ENCODE measurements around the gene AIFM1.

Gene AIFM1

DNA sequence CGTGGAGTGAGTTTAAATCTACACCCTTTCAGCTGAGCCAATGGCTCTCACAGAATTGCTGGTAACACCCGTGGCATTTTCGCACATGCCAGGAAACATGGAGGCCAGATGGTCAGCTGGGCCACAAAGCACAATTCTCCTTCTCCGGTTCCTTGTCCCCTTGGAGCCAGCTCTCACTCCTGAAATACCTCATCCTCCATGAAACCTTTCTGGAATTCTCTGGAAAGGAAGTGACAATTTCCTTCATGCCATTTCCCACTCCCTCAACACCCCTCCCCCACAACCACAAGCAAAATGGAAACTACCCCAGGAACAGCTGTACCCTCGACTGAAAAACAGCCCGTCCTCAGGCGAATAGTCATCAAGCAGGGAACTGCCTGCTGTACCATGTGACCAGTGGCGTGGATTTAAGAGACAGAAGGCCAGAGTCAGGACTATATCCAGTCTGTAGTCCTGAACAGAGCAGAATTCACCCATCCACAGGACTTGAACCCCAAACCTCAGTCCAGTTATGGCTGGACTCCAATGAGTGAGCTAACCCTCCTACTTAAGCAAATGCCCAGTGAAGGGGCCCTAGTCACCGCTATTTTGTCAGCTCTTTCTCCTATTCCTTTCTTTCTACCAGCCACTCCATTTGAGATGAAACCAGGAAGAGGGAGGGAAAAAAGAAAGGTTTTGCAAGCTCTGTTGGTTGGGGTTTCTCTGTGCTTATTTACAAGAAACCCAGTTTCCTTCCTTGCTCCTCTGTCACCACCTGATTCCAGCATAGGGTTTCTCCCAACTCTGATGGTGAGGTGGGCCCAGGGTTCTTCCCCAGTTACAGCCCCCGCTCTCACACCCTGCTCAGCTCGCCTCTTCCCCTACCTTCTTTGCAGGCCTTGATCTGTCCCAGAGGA is 79.8 kb downstream of the AIFM1 start:
- TF ChIP-seq, protein P1, sequence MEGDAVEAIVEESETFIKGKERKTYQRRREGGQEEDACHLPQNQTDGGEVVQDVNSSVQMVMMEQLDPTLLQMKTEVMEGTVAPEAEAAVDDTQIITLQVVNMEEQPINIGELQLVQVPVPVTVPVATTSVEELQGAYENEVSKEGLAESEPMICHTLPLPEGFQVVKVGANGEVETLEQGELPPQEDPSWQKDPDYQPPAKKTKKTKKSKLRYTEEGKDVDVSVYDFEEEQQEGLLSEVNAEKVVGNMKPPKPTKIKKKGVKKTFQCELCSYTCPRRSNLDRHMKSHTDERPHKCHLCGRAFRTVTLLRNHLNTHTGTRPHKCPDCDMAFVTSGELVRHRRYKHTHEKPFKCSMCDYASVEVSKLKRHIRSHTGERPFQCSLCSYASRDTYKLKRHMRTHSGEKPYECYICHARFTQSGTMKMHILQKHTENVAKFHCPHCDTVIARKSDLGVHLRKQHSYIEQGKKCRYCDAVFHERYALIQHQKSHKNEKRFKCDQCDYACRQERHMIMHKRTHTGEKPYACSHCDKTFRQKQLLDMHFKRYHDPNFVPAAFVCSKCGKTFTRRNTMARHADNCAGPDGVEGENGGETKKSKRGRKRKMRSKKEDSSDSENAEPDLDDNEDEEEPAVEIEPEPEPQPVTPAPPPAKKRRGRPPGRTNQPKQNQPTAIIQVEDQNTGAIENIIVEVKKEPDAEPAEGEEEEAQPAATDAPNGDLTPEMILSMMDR (IDR thresholded peaks at IDR 0.05; ENCODE audit: low read depth, low read length, missing control alignments): no peak
- no peak overlapping the region for H3K4me3 ChIP-seq (replicated peaks; ENCODE audit: low read depth, low read length)
- DNase-seq (ENCODE audit: extremely low read depth, low read depth): no peak

DNA sequence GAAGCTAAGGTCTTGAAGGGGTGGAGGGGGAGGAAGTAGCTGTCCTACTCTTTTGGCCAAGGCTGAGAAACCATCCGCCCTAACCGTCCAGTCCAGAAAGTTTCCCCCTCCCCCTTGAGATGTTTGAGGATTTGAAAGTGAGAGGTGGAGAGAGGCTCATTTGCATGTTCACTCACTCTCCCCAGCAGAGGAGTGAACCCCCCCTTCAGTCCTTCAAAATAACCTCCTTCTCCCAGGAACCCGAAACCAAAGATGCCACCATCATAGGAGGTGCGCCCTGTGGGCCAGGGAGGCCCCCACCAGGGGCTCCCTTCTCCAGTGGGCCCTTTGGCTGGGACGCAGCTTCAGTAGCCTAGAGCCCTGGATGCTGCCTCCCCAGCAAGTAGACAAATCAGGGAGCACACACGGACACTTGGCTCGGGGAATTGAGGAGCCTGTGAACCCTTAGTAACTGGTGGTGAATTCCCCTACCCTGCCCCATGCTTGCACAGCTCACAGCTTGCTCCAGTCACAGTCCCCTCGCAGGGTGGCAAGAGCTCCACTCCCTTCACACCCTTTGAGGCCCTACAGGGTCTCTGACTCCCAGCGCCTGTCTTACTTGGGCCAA is 80.9 kb downstream of the AIFM1 start:
- DNase-seq (ENCODE audit: extremely low read depth, low read depth): no peak
- H3K4me3 ChIP-seq (replicated peaks; ENCODE audit: low read depth, low read length): no peak overlapping the region
- TF ChIP-seq, protein P1 (IDR thresholded peaks at IDR 0.05; ENCODE audit: low read depth, low read length, missing control alignments): no peak

DNA sequence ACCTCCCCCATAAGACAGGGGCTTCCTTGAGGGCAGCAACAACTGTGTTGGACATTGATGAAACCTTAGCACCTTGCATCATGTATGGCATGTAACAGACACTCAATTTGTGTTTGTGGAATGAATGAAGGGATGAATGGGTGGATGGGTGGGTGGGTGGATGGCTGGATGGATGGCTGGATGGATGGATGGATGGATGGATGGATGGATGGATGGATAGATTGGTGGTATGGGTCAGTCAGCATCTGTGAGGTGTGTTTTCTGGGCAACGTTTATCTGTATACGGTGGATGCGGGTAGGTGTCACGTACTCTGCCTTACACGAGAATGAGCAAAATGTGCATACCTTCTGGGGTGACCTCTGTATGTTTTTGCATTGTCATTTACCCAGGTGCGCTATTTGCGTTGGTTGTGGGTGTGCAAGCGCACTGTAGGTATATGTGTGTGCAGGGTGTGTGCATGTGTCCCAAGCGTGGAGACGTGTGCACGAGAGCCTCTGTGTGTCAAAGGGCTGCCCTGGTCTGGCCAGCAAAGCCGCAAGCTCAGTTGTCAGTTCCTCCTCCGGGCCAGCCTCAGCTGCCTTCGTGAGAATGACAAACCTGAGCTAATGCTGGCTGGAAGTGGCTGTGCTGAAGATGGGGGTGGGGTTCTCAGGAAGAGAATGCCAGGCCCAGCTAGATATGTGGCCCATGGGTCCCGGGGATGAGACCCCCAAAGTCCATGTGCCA is 81.8 kb downstream of the AIFM1 start:
- DNase-seq (ENCODE audit: extremely low read depth, low read depth): no peak
- TF ChIP-seq, protein P1 (IDR thresholded peaks at IDR 0.05; ENCODE audit: low read depth, low read length, missing control alignments): no peak
- H3K4me3 ChIP-seq (replicated peaks; ENCODE audit: low read depth, low read length): no peak overlapping the region

DNA sequence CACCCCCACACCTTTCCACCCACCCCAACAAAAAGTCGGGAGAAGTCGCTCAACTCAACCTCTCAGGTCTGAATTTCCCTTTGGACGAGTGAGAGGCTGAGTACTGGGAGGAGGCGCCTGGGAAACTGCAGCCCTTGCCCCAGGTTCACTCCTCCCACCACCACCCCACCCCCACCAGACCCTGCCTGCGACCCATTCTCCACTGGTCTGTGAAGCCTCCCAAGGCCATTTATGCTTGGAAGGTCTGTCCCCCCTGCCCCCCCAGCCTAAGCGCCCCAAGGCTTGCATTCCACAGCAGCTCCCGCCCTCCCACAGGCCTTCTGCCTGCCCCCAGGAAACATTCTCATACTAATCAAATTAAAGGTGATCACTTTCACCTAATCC is 82.5 kb downstream of the AIFM1 start:
- H3K4me3 ChIP-seq (replicated peaks; ENCODE audit: low read depth, low read length): no peak overlapping the region
- no peak for DNase-seq (ENCODE audit: extremely low read depth, low read depth)
- TF ChIP-seq, protein P1 (IDR thresholded peaks at IDR 0.05; ENCODE audit: low read depth, low read length, missing control alignments): no peak

DNA sequence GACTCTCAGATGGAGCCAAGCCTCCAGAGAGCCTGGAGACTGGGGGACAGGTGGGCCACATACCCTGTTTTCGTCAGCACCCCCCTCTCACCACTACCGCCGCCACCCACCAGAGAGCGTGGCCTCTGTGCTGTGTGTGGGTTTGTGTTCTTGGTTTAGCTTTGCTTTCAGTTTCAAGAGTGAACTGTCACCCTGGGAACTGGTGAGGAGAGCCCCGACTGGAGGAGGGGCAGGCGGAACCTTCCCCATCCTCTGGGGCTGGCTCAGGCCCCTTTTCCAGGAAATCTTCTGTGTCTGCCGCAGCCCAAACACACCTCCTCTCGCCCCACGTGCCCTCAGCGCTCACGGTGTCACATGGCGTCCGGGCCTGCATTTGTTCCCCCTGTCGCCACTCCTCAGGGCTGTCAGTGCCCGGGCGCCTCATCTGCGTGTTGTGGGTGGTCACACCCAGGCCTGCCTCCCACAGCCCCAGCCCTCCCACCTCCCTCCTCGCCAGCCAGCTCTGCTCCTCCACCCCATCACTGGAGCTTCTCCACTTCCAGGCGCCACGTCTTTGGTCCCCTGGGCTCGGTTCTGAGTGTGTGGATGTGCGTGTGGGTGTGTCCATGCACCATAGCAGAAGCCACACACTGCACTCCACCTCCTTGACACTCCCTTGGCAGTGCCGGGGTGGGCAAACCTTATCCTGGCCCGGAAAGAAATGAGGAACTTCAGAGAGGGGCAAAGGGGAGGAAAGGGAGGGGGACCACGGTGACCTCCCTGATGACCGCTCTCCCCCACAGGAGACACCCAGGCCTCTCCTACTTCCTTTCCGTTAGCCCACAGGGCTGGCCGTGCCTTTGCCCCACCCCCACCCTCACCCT is 83.2 kb downstream of the AIFM1 start:
- no peak for DNase-seq (ENCODE audit: extremely low read depth, low read depth)
- H3K4me3 ChIP-seq (replicated peaks; ENCODE audit: low read depth, low read length): no peak overlapping the region
- TF ChIP-seq, protein P1 (IDR thresholded peaks at IDR 0.05; ENCODE audit: low read depth, low read length, missing control alignments): no peak

DNA sequence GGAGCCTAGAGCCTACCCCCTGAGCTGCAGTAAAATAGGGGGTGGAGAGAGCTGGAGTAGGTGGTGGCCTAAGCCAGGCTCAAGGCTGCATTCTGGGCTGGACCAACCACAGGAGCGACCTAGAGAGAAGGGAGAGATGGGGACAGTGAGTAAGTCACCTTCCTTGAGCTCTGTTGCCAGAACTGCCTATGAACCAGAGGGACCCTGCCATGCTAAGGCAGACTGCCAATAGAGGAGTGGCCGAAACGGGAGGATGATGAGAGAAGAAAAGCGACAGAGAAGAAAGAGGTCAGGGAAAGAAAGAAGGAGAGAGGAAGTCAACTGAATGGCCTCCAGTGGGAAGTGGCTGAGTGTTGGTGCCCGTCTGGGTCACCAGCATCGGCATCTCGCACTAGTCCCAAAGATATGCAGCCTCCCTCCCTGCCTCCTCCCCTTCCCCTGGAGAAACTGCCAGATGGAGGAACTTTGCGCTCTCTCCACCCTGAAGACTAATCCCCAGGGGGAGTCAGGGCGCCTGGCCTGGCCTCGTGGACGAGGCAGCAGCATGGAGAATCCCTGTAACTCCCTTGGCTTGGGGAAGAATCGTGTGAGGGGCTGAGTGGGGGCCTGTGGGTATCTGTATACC is 84.1 kb downstream of the AIFM1 start:
- TF ChIP-seq, protein P1 (IDR thresholded peaks at IDR 0.05; ENCODE audit: low read depth, low read length, missing control alignments): no peak
- no peak overlapping the region for H3K4me3 ChIP-seq (replicated peaks; ENCODE audit: low read depth, low read length)
- no peak for DNase-seq (ENCODE audit: extremely low read depth, low read depth)

All from HFF-Myc (cell line).